K562 (cell line): Measurements from ENCODE around the gene ADAMTS2. TPM values are rescaled to one million over a fixed set of nuclear protein-coding genes. Genes with fewer than 3 reads are reported as not detected.

Experiments used
- CC2D1A ChIP-seq: fragments of 450-650 bp; IDR thresholded peaks from 2 replicates; pipeline ENCODE4 v1.6.1; 2017; ENCODE audit warnings: mild to moderate bottlenecking
- CEBPB ChIP-seq: fragments of 450-650 bp; IDR thresholded peaks from 2 replicates; pipeline ENCODE4 v1.6.1; 2016; ENCODE audit warnings: missing genetic modification characterization, missing compliant biosample characterization
- CREB1 ChIP-seq, 2 experiments: sonication (generic) in 1 of 2; formaldehyde crosslinking in 1 of 2; IDR thresholded peaks; 2 replicates each; pipeline versions ENCODE4 v1.6.1 to v1.8.0; 2012 to 2022; ENCODE audit warnings: inconsistent platforms in 1 of 2, mild to moderate bottlenecking in 1 of 2, missing genetic modification reagents in 1 of 2, moderate library complexity in 1 of 2
- FOSL1 ChIP-seq: fragments of 200-800 bp; sonication (Bioruptor generic); conservative IDR thresholded peaks from 2 replicates; pipeline ENCODE4 v1.6.1; 2016; ENCODE audit warnings: missing genetic modification characterization, missing compliant biosample characterization
- MBD2 ChIP-seq: sonication (generic); IDR thresholded peaks from 2 replicates; pipeline ENCODE4 v1.6.1; 2016; ENCODE audit warnings: low read depth, borderline replicate concordance
- NELFE ChIP-seq: IDR thresholded peaks from 2 replicates; pipeline ENCODE4 v1.6.1; 2011; ENCODE audit warnings: mild to moderate bottlenecking; ENCODE audit not compliant: insufficient read depth, insufficient read length
- RNF2 ChIP-seq: sonication (generic); IDR thresholded peaks from 2 replicates; pipeline ENCODE4 v1.6.1; 2016
- ZNF253 ChIP-seq: fragments of 250-450 bp; sonication (Bioruptor Pico); conservative IDR thresholded peaks from 2 replicates; pipeline ENCODE4 v1.6.1; 2021; ENCODE audit warnings: mild to moderate bottlenecking
- ZNF41 ChIP-seq: fragments of 250-450 bp; sonication (Bioruptor Pico); conservative IDR thresholded peaks from 2 replicates; pipeline ENCODE4 v1.4.0; 2020; ENCODE audit warnings: mild to moderate bottlenecking
- polyA plus RNA-seq, 8 experiments: library from polyadenylated mRNA; depleted of rRNA in 4 of 8; stranded (reverse) in 5 of 8; unstranded in 3 of 8; fragments of >200 nt; fragmentation: Nextera tagmentation in 2 of 8; fragmentation: Illumina TruSeq in 1 of 8; extraction: Ambion mirVana in 2 of 8; extraction: Trizol in 1 of 8; gene quantifications; 2 replicates each; pipeline versions ENCODE4 v1.2.1 to v1.2.3, GENCODE V29; 2011 to 2014; ENCODE audit warnings: inconsistent platforms in 1 of 8, missing spikeins in 1 of 8
- total RNA-seq, 7 experiments: library from RNA; depleted of rRNA in 6 of 7; stranded (reverse); fragments of >200 nt in 6 of 7; fragmentation: Illumina TruSeq in 2 of 7; extraction: Trizol in 2 of 7; gene quantifications; 2 replicates each; pipeline versions ENCODE4 v1.2.1 to v1.2.3, GENCODE V29; 2011 to 2021; ENCODE audit warnings: low replicate concordance in 1 of 7
- TF ChIP-seq, protein P1 (sequence below): fragments of 450-650 bp; IDR thresholded peaks from 2 replicates; pipeline ENCODE4 v1.6.1; 2016; ENCODE audit warnings: mild to moderate bottlenecking
- TF ChIP-seq, protein P2 (sequence below): fragments of 250-450 bp; sonication (Bioruptor Pico); IDR thresholded peaks from 2 replicates; pipeline ENCODE4 v1.5.0; 2021; ENCODE audit warnings: mild to moderate bottlenecking, moderate library complexity

Gene ADAMTS2
- total and polyA plus RNA-seq, 9 of the 15 experiments (the other 6 are each of a cell fraction or from before 2014, with no cell fraction given) = not detected

DNA sequence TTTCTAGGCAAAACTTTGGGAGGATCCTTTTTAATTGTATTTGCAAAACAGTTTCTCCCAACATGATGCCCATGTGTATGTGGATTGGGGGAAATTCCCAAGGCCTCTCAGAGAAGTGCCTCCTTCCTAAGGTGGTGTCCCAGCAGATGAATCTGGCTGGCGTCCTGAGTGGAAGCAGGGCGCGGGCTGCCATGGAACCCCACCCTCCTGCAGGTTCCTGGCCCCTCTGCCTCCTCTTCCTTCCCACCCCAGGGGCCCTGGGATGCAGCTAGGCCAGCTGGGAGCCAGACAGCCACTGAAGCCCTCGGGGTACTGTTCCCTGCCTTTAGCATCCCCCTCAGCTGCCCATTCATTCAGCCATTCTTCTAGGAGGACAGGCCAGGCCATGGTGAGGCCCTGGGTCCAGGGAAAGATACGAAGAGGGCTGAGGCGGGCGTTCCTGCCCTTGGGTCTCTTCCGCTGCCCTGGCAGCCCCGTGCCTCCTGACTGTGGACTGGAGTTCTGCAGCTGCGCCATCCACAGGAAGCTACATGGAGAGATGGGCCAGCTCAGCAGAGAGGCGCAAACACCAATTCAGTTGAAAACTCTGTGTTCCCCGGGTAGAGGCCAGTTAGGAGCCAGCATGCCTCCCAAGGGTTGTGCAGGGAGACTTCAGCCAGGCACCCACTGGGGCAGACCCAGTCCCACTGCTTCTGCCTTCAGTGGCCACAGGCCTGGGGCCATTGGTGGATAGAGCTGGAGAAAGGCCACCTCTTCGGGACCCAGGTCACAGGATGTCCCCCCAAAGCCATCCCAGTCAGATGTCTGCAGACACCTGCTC, 36.5 kb downstream of the ADAMTS2 start (continued):
- TF ChIP-seq NELFE = no peak
- TF ChIP-seq CC2D1A = no peak
- no peak for TF ChIP-seq ZNF41
- TF ChIP-seq CREB1 (IDR thresholded peaks at IDR 0.05) = no peak
- no peak for TF ChIP-seq CREB1 (CRISPR knock-in tag; IDR thresholded peaks at IDR 0.05)
- TF ChIP-seq, protein P1, sequence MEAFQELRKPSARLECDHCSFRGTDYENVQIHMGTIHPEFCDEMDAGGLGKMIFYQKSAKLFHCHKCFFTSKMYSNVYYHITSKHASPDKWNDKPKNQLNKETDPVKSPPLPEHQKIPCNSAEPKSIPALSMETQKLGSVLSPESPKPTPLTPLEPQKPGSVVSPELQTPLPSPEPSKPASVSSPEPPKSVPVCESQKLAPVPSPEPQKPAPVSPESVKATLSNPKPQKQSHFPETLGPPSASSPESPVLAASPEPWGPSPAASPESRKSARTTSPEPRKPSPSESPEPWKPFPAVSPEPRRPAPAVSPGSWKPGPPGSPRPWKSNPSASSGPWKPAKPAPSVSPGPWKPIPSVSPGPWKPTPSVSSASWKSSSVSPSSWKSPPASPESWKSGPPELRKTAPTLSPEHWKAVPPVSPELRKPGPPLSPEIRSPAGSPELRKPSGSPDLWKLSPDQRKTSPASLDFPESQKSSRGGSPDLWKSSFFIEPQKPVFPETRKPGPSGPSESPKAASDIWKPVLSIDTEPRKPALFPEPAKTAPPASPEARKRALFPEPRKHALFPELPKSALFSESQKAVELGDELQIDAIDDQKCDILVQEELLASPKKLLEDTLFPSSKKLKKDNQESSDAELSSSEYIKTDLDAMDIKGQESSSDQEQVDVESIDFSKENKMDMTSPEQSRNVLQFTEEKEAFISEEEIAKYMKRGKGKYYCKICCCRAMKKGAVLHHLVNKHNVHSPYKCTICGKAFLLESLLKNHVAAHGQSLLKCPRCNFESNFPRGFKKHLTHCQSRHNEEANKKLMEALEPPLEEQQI = no peak
- TF ChIP-seq, protein P2, sequence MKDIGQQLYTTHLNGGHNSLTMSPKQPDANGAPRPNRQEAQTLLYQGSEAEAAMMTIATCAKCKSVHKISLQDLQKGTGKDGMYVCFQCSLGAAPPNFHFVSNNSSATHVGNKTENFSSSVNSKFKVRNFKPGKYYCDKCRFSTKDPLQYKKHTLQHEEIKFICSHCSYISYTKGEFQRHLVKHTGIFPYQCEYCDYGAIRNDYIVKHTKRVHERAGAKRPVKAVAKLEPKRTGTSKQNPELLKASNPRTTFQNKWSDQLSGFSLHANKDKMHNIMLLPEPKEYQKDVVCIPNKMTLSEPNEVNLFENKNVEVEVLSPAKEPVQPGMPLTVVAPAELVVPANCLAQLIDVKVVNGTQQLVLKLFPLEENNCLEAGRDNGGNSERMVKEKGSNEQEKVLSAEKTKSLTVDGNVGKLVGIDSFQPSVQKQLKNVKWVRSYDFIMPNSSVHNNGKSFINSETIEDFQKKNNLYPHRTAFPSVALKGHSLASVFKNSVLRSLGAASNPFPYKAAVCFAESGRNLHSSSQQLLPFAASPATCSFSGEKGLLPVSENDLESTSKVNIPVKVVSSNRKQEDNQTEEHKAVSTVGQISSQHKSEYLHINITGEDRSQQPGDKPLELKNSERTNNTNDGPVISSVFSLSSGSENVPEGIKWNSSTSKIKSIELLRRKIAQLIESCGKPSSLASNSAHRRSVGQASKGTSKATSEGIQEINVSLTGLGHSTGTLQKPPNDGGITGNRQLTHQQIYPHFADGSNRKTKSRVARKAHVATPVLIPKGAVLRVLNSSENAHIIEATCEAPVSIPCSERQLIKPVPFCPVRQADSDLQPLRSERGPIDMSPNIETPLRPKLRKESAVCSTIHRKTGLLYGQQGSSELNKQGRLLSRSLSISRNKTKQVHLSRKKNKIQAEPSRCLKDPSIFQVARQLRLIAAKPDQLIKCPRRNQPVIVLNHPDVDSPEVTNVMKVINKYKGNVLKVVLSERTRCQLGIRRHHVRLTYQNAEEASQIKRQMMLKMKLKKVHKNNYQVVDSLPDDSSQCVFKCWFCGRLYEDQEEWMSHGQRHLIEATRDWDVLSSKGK (CRISPR knock-in tag) = no peak
- TF ChIP-seq CEBPB = no peak
- TF ChIP-seq RNF2 = no peak
- no peak for TF ChIP-seq FOSL1 (tag)
- TF ChIP-seq ZNF253 = no peak
- TF ChIP-seq MBD2 = no peak
